Subcutaneous abdominal adipose tissue (tissue), 5 donors: Measurements from ENCODE around the gene DISP2.

ENCODE experiments used
- H3K27ac ChIP-seq: one replicate; pipeline ENCODE4 v1.7.0; 2013; ENCODE audit warnings: low read depth, mild to moderate bottlenecking, inconsistent platforms, low read length, moderate library complexity
- H3K27me3 ChIP-seq, 5 donors: one replicate each; pipeline ENCODE4 v1.7.0; 2013; ENCODE audit warnings: low read length in 5 of 5, inconsistent platforms in 1 of 5; ENCODE audit not compliant: control insufficient read depth in 5 of 5, insufficient read depth in 4 of 5
- H3K36me3 ChIP-seq, 5 donors: one replicate each; pipeline ENCODE4 v1.7.0; 2013; ENCODE audit warnings: low read length in 5 of 5; ENCODE audit not compliant: control insufficient read depth in 5 of 5, insufficient read depth in 5 of 5
- H3K4me1 ChIP-seq, 5 donors: one replicate each; pipeline ENCODE4 v1.7.0; 2013; ENCODE audit warnings: low read length in 5 of 5, mild to moderate bottlenecking in 3 of 5, moderate library complexity in 1 of 5; ENCODE audit not compliant: control insufficient read depth in 5 of 5, insufficient read depth in 5 of 5
- H3K4me3 ChIP-seq, 5 donors: one replicate each; pipeline ENCODE4 v1.7.0; 2013; ENCODE audit warnings: low read length in 5 of 5, low read depth in 1 of 5
- H3K9ac ChIP-seq, 5 donors: one replicate each; pipeline ENCODE4 v1.7.0; 2013; ENCODE audit warnings: low read length in 5 of 5, mild to moderate bottlenecking in 4 of 5, moderate library complexity in 3 of 5
- H3K9me3 ChIP-seq, 5 donors: one replicate each; pipeline ENCODE4 v1.7.0; 2013; ENCODE audit warnings: low read length in 5 of 5; ENCODE audit not compliant: control insufficient read depth in 5 of 5
- donor health status: healthy.
- donor health status: healthy.
- donor health status: healthy.
- donor health status: healthy.
- donor health status: healthy.

Gene DISP2

DNA sequence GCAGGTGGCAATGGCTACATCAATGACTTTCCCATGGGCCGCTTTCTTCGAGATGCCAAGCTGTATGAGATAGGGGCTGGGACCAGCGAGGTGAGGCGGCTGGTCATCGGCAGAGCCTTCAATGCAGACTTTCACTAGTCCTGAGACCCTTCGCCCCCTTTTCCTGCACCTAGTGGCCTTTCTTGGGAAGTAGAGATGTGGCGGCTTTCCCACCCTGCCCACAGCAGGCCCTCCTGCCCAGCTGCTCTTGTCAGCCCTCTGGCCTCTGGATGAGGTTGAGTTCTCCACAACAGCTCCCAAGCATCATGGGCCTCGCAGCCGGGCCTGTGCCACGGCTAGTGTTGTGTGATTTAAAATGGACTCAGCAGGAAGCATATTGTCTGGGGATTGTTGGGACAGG, 60.1 kb downstream of the DISP2 start:
- no peaks in the 10 kb centered on the region for H3K9me3 ChIP-seq
- no peak overlapping the region for H3K27ac ChIP-seq
- peaks cover 5 to 52% (median 40%) of the 10 kb centered on the region in 5 donors for H3K36me3 ChIP-seq
- no peaks in the 10 kb centered on the region for H3K27me3 ChIP-seq
- no peak overlapping the region for H3K9ac ChIP-seq
- no peak overlapping the region for H3K4me3 ChIP-seq
- peaks cover 2 to 22% (median 18%) of the 10 kb centered on the region in 5 donors for H3K4me1 ChIP-seq

DNA sequence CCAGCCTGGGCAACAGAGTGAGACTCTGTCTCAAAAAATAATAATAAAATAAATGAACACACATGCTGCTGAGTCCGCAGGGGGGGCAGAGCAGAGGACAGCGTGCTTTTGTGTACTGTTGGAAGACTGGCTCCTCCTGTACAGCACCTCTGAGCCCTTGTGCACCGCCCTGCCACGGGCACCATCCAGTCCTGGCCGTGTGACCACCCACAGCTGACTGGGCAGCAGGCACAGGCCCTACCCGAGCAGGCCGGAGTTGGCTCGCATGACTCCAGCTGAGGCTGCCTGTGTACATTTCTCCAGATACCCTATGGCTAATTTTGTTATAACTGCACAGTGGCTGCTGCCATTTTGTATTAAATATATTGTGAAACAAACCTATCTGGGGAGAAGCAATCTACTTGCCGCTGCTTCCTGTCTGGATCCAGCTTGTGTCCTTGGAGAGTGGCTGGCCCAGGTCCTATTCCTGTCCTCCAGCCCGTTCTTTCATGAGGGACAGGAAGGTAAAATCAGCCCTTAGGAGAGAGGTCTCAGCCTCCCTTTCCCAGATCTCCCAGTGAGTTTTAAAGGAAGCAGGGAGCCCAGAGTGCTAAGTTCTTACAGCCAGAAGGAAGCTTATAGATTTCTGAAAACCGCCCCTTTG, 62.2 kb downstream of the DISP2 start:
- Histone ChIP-seq H3K4me3 (no peak overlapping the region), H3K4me1 (peaks cover 2 to 22% (median 18%) of the 10 kb centered on the region in 5 donors), H3K9ac (no peak overlapping the region), H3K27me3 (no peaks in the 10 kb centered on the region), H3K27ac (no peak overlapping the region), H3K36me3 (peaks cover 5 to 31% (median 24%) of the 10 kb centered on the region in 5 donors), H3K9me3 (no peaks in the 10 kb centered on the region)

DNA sequence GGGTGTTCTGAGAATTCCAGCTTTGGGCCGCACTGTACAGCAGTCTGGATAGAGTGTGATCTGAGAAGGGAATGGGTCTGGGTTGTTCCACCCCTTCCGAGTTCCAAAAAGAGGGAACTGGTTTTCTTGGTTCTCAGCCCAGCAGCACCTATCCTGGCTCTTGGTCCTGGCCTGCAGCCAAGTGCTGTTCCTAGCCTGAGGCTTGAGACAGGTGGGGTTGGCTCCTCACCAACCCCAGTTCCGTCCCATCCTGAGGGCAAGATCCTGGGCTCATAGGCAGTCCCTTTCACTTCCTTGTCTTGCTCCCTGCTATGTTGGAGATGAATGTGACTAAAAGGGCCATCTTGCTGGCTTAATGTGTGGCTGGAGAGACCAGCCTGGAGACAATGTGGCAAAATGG, 62.8 kb downstream of the DISP2 start:
- H3K27ac ChIP-seq, result no peak overlapping the region
- H3K9ac ChIP-seq, result no peak overlapping the region
- H3K4me3 ChIP-seq, result no peak overlapping the region
- no peaks in the 10 kb centered on the region for H3K9me3 ChIP-seq
- H3K4me1 ChIP-seq, result peaks cover 2 to 22% (median 18%) of the 10 kb centered on the region in 5 donors
- H3K36me3 ChIP-seq, result peaks cover 5 to 25% (median 18%) of the 10 kb centered on the region in 5 donors
- H3K27me3 ChIP-seq, result no peaks in the 10 kb centered on the region

- Histone ChIP-seq H3K9ac (no peak overlapping the region), H3K9me3 (no peaks in the 10 kb centered on the region), H3K27me3 (no peaks in the 10 kb centered on the region), H3K4me3 (no peak overlapping the region), H3K36me3 (peaks cover 5 to 18% (median 13%) of the 10 kb centered on the region in 5 donors), H3K27ac (no peak overlapping the region), H3K4me1 (peaks cover 2 to 22% (median 18%) of the 10 kb centered on the region in 5 donors)
These were observed 63.5 kb downstream of the DISP2 start for GRCh38 chr15:40421246-40422157.

- Histone ChIP-seq H3K9me3 (no peaks in the 10 kb centered on the region), H3K27ac (no peak overlapping the region)
These were observed 66.6 kb downstream of the DISP2 start for GRCh38 chr15:40424483-40425115.

GRCh38 chr15:40425681-40426080, 67.7 kb downstream of the DISP2 start:
- H3K9me3 ChIP-seq, result no peaks in the 10 kb centered on the region
- H3K9ac ChIP-seq, result no peak overlapping the region
- H3K27ac ChIP-seq, result no peak overlapping the region
- H3K4me1 ChIP-seq, result peaks cover 2 to 23% (median 19%) of the 10 kb centered on the region in 5 donors
- H3K27me3 ChIP-seq, result peaks cover 0 to 3% (median 0%) of the 10 kb centered on the region in 5 donors
- no peak overlapping the region for H3K4me3 ChIP-seq
- peaks cover 0 to 3% (median 0%) of the 10 kb centered on the region in 5 donors for H3K36me3 ChIP-seq

More at GRCh38 chr15:40424483-40425115, 66.6 kb downstream of the DISP2 start:
- Histone ChIP-seq H3K4me1 (peaks cover 2 to 22% (median 18%) of the 10 kb centered on the region in 5 donors), H3K27me3 (peaks cover 0 to 3% (median 0%) of the 10 kb centered on the region in 5 donors), H3K4me3 (no peak overlapping the region), H3K36me3 (peaks cover 0 to 3% (median 0%) of the 10 kb centered on the region in 5 donors), H3K9ac (no peak overlapping the region)

GRCh38 chr15:40427188-40427587, 69.2 kb downstream of the DISP2 start:
- H3K36me3 ChIP-seq, result peaks cover 0 to 3% (median 0%) of the 10 kb centered on the region in 5 donors

GRCh38 chr15:40428185-40428584, 70.2 kb downstream of the DISP2 start:
- Histone ChIP-seq H3K36me3 (peaks cover 0 to 3% (median 0%) of the 10 kb centered on the region in 5 donors), H3K9ac (no peak overlapping the region), H3K4me3 (no peak overlapping the region), H3K4me1 (peaks cover 0 to 10% (median 7%) of the 10 kb centered on the region in 5 donors), H3K27ac (no peak overlapping the region), H3K27me3 (peaks cover 0 to 3% (median 0%) of the 10 kb centered on the region in 5 donors), H3K9me3 (no peaks in the 10 kb centered on the region)

More at GRCh38 chr15:40427188-40427587, 69.2 kb downstream of the DISP2 start:
- Histone ChIP-seq H3K9me3 (no peaks in the 10 kb centered on the region), H3K27ac (no peak overlapping the region), H3K9ac (no peak overlapping the region), H3K4me3 (no peak overlapping the region), H3K27me3 (peaks cover 0 to 3% (median 0%) of the 10 kb centered on the region in 5 donors), H3K4me1 (peaks cover 0 to 10% (median 7%) of the 10 kb centered on the region in 5 donors)
